Brain microvascular endothelial cell (primary cell): Measurements from ENCODE around the gene ALX1.
"Not testable (repeated sequence)": the region's sequence is repeated elsewhere in the genome, so short reads cannot be mapped to it uniquely, and the experiment has no call there.

ENCODE experiments used
- DNase-seq: peaks from one replicate; pipeline ENCODE4 v3.0.0-alpha.2; 2020
- H3K27ac ChIP-seq: fragments of 250-450 bp; sonication (Bioruptor Pico); 2 replicates; pipeline ENCODE4 v1.5.1; 2020; ENCODE audit warnings: mild to moderate bottlenecking, moderate library complexity
- H3K27me3 ChIP-seq: fragments of 250-450 bp; sonication (Bioruptor Pico); replicated peaks from 2 replicates; pipeline ENCODE4 v1.5.1; 2020; ENCODE audit warnings: mild to moderate bottlenecking
- H3K36me3 ChIP-seq: fragments of 250-450 bp; sonication (Bioruptor Pico); replicated peaks from 2 replicates; pipeline ENCODE4 v1.5.1; 2020; ENCODE audit warnings: mild to moderate bottlenecking
- H3K4me3 ChIP-seq: 2 replicates; pipeline ENCODE4 v1.5.1; 2011; ENCODE audit warnings: low read depth, mild to moderate bottlenecking, control low read depth, low read length, moderate library complexity
- in situ Hi-C: cut with HindIII; loops from 2 replicates; pipeline ENCODE4 v1.10.0; 2017; ENCODE audit warnings: low sequenced_read_pairs, low pct_ligation_motif_present
- TF ChIP-seq, protein P1 (sequence below): IDR thresholded peaks from 2 replicates; pipeline ENCODE4 v1.5.1; 2011; ENCODE audit warnings: low read depth, mild to moderate bottlenecking, moderate library complexity, low read length, control low read depth, inconsistent platforms; ENCODE audit errors: missing control alignments

The ALX1 gene

GRCh38 chr12:85309125-85309566 is 29.1 kb downstream of the ALX1 start:
- no peaks in the 10 kb centered on the region for H3K27me3 ChIP-seq
- H3K27ac ChIP-seq = no peak overlapping the region
- in situ Hi-C loops = no loop called here
- TF ChIP-seq, protein P1, sequence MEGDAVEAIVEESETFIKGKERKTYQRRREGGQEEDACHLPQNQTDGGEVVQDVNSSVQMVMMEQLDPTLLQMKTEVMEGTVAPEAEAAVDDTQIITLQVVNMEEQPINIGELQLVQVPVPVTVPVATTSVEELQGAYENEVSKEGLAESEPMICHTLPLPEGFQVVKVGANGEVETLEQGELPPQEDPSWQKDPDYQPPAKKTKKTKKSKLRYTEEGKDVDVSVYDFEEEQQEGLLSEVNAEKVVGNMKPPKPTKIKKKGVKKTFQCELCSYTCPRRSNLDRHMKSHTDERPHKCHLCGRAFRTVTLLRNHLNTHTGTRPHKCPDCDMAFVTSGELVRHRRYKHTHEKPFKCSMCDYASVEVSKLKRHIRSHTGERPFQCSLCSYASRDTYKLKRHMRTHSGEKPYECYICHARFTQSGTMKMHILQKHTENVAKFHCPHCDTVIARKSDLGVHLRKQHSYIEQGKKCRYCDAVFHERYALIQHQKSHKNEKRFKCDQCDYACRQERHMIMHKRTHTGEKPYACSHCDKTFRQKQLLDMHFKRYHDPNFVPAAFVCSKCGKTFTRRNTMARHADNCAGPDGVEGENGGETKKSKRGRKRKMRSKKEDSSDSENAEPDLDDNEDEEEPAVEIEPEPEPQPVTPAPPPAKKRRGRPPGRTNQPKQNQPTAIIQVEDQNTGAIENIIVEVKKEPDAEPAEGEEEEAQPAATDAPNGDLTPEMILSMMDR = no peak
- no peak for DNase-seq
- H3K36me3 ChIP-seq = no peaks in the 10 kb centered on the region
- no peak overlapping the region for H3K4me3 ChIP-seq

GRCh38 chr12:85310025-85310424 is 30.0 kb downstream of the ALX1 start:
- Histone ChIP-seq H3K27me3 (no peaks in the 10 kb centered on the region), H3K27ac (no peak overlapping the region), H3K4me3 (no peak overlapping the region), H3K36me3 (no peaks in the 10 kb centered on the region)
- DNase-seq = no peak
- TF ChIP-seq, protein P1 = no peak
- in situ Hi-C loops = no loop called here

- H3K36me3 ChIP-seq = no peaks in the 10 kb centered on the region
- no peak overlapping the region for H3K27ac ChIP-seq
- TF ChIP-seq, protein P1 = no peak
- DNase-seq = no peak
- in situ Hi-C loops = no loop called here
- H3K4me3 ChIP-seq = no peak overlapping the region
- H3K27me3 ChIP-seq = no peaks in the 10 kb centered on the region
These were observed 30.5 kb downstream of the ALX1 start for GRCh38 chr12:85310456-85311076.

GRCh38 chr12:85317866-85318636 is 38.0 kb downstream of the ALX1 start:
- DNase-seq, in situ Hi-C loops, H3K36me3 ChIP-seq, H3K27me3 ChIP-seq, H3K4me3 ChIP-seq, H3K27ac ChIP-seq: not testable (repeated sequence)

DNA sequence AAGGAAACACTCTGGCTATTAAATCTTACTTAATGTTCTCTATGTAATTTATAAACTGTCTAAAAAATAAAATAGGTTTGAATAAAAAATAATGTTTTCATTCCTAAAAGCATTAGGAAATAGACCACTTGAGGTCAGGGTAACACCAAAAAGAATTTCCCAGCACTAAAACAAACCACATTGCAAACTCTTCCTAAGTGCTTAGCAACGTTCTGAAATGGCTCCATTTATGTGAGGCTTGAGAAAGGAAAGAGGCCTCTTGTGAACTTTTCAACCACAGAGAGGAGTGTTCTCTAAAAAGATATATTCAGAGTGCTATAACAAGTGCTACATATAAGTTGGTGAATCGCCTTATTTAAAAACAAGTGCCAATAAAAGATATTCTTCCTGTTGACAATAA is 42.7 kb downstream of the ALX1 start:
- peak; percentile 3 for DNase-seq
- in situ Hi-C loops = no loop called here
- Histone ChIP-seq H3K27ac (no peak overlapping the region), H3K27me3 (no peaks in the 10 kb centered on the region), H3K4me3 (no peak overlapping the region), H3K36me3 (no peaks in the 10 kb centered on the region)
- TF ChIP-seq, protein P1 = no peak

DNA sequence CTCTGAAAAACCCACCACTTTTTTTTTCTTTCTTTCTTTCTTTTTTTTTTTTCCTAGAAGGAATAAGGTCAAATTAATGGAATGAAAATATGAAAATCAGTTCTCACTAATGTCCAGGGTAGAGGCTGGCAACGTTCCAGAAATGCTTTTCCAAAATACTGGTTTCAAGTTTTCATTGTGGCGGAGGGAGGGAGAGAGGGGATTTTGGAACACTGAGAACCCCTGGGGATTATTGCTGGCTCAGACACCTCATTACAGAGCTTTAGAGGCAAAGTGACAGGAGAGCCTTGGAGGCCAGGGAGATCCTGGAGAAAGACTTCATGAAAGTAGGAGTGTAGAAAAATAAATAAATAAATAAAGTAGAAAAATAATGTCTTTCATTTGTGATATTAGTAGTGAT is 45.4 kb downstream of the ALX1 start:
- Histone ChIP-seq H3K4me3 (no peak overlapping the region), H3K36me3 (no peaks in the 10 kb centered on the region), H3K27ac (no peak overlapping the region), H3K27me3 (no peaks in the 10 kb centered on the region)
- no peak for DNase-seq
- in situ Hi-C loops = no loop called here
- TF ChIP-seq, protein P1 = no peak
